ENCODE measurements around the gene TRAF1. TPM values are rescaled to one million over a fixed set of nuclear protein-coding genes. Genes with fewer than 3 reads are reported as not detected.

Gene TRAF1
- total RNA-seq, 4 donors from 2014 or later, result 2.6 to 4.9 (median 4.7) TPM

DNA sequence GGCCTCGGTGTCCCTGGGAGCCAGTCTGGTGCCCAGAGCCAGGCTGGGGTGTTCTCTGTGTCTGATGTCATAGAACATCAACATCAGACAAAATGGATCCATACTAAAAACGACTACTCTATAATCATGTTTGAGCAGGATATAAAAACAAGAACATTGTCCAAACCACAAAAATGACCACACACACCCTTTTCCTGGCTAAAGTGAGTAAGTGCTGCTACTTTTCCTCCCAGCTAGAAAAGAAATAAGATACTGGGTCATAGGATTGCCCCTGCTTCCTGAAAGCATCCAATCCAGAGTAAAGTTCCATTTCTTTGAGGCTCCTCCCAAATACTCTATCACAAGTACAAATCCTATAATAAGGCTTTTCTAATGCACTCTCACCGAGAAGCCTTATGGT, 19.7 kb upstream of the TRAF1 start:
- no peak for DNase-seq (ENCODE audit: low spot score in 2 of 2)
- 60 to 70% methylated on average over 3 of the region's 3 CpGs for WGBS, 2 donors
- no peak overlapping the region for H3K4me3 ChIP-seq (ENCODE audit: low read depth, poor library complexity, severe bottlenecking)
- TF ChIP-seq POLR2A (IDR thresholded peaks at IDR 0.05) (no peak), CTCF (IDR thresholded peaks at IDR 0.05) (no peak)
- intact Hi-C loops (cut with DNase I; ENCODE audit: low total_unique reads), result loop anchor here (10.0 kb wide), 2 partner anchors 181 to 331 kb away; no protein-coding TSS in a partner anchor

- no peak for TF ChIP-seq POLR2A (IDR thresholded peaks at IDR 0.05)
- TF ChIP-seq CTCF (IDR thresholded peaks at IDR 0.05), result no peak
- intact Hi-C loops (cut with DNase I; ENCODE audit: low total_unique reads), result loop anchor here (10.0 kb wide), 2 partner anchors 180 to 330 kb away; no protein-coding TSS in a partner anchor
- no peak overlapping the region for H3K4me3 ChIP-seq (ENCODE audit: low read depth, poor library complexity, severe bottlenecking)
- WGBS, 2 donors, result 70 to 71% methylated on average over 3 of the region's 3 CpGs
- DNase-seq (ENCODE audit: low spot score in 2 of 2), result no peak
Observed at GRCh38 chr9:120944948-120945347, 18.4 kb upstream of the TRAF1 start.

- no peak overlapping the region for H3K4me3 ChIP-seq (ENCODE audit: low read depth, poor library complexity, severe bottlenecking)
- no peak for TF ChIP-seq CTCF (IDR thresholded peaks at IDR 0.05)
- no peak for TF ChIP-seq POLR2A (IDR thresholded peaks at IDR 0.05)
- 46 to 61% methylated on average over 4 of the region's 4 CpGs for WGBS, 2 donors
- DNase-seq (ENCODE audit: low spot score in 2 of 2), result no peak
- intact Hi-C loops (cut with DNase I; ENCODE audit: low total_unique reads), result loop anchor here (10.0 kb wide), 2 partner anchors 180 to 330 kb away; no protein-coding TSS in a partner anchor
Observed at GRCh38 chr9:120944434-120944843, 17.8 kb upstream of the TRAF1 start.

DNA sequence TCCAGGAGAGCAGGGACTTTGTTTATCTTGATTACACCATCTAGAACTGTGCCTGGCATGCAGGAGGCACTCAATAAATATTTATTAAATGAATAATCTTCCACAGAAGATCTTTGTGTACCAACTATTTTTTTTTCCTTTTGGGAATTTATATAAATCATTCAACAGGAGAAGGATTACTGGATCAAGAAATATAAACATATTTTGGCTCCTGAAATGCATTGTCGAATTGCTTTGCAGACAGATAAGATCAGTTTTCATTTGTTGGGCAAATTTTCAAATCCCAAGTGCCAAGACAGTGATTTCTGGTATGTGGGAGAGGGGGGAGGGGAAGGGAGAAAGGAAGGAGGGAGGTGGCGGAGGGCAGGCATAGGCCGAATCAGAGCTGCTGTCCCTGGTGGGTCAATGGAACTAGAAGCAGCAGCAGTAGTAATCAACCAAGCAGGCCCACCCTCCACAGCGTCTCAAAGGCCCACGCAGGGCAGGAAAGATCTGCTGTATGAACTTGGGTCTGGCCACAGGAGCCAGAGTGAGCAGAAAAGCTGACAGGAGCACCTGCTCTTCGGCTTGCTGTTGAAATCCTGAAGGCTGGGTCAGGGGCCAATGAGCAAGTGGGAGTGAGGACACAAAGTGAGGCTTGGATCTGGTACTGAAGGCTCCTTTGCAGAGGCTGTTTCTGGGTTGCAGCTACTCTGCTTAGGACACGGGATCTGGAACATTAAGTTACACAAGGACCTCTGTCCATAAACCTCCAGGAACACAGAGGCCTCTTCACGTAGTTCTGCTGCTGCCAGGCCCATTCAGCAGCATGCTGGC, 15.8 kb upstream of the TRAF1 start:
- TF ChIP-seq POLR2A (IDR thresholded peaks at IDR 0.05) (no peak), CTCF (IDR thresholded peaks at IDR 0.05) (no peak)
- H3K4me3 ChIP-seq (ENCODE audit: low read depth, poor library complexity, severe bottlenecking), result no peak overlapping the region
- 32 to 34% methylated on average over 8 of the region's 8 CpGs for WGBS, 2 donors
- intact Hi-C loops (cut with DNase I; ENCODE audit: low total_unique reads), result loop anchor here (10.0 kb wide), 2 partner anchors 178 to 328 kb away; no protein-coding TSS in a partner anchor
- no peak for DNase-seq (ENCODE audit: low spot score in 2 of 2)

GRCh38 chr9:120941046-120941770, 14.6 kb upstream of the TRAF1 start:
- DNase-seq (ENCODE audit: low spot score in 2 of 2), result no peak
- intact Hi-C loops (cut with DNase I; ENCODE audit: low total_unique reads), result loop anchor here (10.0 kb wide), 2 partner anchors 176 to 326 kb away; no protein-coding TSS in a partner anchor
- TF ChIP-seq CTCF (IDR thresholded peaks at IDR 0.05), result no peak
- TF ChIP-seq POLR2A (IDR thresholded peaks at IDR 0.05), result no peak
- whole genome bisulfite sequencing, 2 donors, result 50 to 55% methylated on average over 6 of the region's 6 CpGs
- no peak overlapping the region for H3K4me3 ChIP-seq (ENCODE audit: low read depth, poor library complexity, severe bottlenecking)
